Coronary artery (tissue), 2 donors: Measurements from ENCODE around the gene CRIP1.

ENCODE experiments used
- DNase-seq: peaks from one replicate; pipeline ENCODE4 v3.0.0-alpha.2; 2017; ENCODE audit warnings: low spot score
- H3K27ac ChIP-seq, 2 donors: fragments of 200-600 bp; sonication (generic); one replicate each; pipeline ENCODE4 v1.5.1; 2016 to 2019
- H3K4me3 ChIP-seq: fragments of 200-600 bp; sonication (generic); 2 replicates; pipeline ENCODE4 v1.5.1; 2016; ENCODE audit warnings: mild to moderate bottlenecking, moderate library complexity
- TF ChIP-seq, protein P1 (sequence below): fragments of 200-600 bp; sonication (generic); IDR thresholded peaks from one replicate; pipeline ENCODE4 v1.5.1; 2019; ENCODE audit warnings: antibody characterized with exemption

The CRIP1 gene

DNA sequence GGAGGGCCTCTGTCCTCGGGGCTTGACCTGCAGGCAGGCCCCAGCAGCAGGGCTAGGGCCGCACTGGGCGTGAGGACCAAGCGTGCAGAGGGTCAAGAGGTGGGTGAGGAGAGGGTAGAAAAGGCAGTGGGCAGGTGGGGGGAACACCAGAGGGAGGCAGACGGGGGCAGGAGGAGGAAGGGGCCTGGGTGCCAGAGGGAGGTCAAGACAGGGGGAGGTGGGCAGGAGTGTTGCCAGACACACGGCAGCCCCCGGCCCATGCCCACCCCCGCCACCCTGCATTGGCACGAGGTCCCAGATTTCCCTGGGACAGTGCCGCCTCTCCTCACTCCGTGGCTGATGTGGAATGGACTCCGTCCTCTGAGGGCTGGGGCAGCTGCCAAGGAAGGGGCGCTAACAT is 47.9 kb downstream of the CRIP1 start:
- H3K4me3 ChIP-seq = no peak overlapping the region
- no peak overlapping the region for H3K27ac ChIP-seq
- DNase-seq = no peak
- TF ChIP-seq, protein P1, sequence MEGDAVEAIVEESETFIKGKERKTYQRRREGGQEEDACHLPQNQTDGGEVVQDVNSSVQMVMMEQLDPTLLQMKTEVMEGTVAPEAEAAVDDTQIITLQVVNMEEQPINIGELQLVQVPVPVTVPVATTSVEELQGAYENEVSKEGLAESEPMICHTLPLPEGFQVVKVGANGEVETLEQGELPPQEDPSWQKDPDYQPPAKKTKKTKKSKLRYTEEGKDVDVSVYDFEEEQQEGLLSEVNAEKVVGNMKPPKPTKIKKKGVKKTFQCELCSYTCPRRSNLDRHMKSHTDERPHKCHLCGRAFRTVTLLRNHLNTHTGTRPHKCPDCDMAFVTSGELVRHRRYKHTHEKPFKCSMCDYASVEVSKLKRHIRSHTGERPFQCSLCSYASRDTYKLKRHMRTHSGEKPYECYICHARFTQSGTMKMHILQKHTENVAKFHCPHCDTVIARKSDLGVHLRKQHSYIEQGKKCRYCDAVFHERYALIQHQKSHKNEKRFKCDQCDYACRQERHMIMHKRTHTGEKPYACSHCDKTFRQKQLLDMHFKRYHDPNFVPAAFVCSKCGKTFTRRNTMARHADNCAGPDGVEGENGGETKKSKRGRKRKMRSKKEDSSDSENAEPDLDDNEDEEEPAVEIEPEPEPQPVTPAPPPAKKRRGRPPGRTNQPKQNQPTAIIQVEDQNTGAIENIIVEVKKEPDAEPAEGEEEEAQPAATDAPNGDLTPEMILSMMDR = no peak

DNA sequence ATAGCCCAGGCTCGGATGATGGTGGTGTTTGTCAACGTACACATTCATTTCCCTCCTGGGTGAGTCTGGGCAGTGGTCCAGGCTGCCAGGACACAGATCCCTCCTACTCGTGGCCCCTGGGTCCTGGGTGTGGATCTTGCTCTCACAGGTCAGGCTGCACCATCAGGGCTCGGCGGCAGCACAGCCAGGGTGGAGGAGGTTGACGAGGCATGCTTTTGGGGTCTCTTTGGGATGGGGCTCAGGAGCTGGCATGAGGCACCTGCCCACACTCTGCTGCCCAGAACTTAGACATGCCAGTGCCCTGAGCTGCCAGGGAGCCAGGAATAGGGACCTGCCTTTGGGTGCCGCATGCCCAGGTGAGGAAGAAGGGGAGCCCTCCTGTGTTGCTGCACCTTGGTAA is 49.4 kb downstream of the CRIP1 start:
- no peak overlapping the region for H3K27ac ChIP-seq
- no peak for DNase-seq
- no peak overlapping the region for H3K4me3 ChIP-seq
- TF ChIP-seq, protein P1 = no peak

- TF ChIP-seq, protein P1 = no peak
Observed at GRCh38 chr14:105536691-105537579, 50.2 kb downstream of the CRIP1 start.

GRCh38 chr14:105537580-105538474 is 51.1 kb downstream of the CRIP1 start:
- TF ChIP-seq, protein P1 = peak; percentile 96
- Histone ChIP-seq H3K27ac (no peak overlapping the region), H3K4me3 (peak overlapping the region; percentile 32)
- DNase-seq = peak; percentile 70

More at GRCh38 chr14:105536691-105537579, 50.2 kb downstream of the CRIP1 start:
- DNase-seq = peak; percentile 69
- no peak overlapping the region for H3K4me3 ChIP-seq
- H3K27ac ChIP-seq = no peak overlapping the region
